Measurements from ENCODE around the gene CDC37.
A peak's percentile ranks its signal among the peaks of the same experiment; 100 is the strongest.
"Not testable (repeated sequence)": the region's sequence is repeated elsewhere in the genome, so short reads cannot be mapped to it uniquely, and the experiment has no call there.

The CDC37 gene

DNA sequence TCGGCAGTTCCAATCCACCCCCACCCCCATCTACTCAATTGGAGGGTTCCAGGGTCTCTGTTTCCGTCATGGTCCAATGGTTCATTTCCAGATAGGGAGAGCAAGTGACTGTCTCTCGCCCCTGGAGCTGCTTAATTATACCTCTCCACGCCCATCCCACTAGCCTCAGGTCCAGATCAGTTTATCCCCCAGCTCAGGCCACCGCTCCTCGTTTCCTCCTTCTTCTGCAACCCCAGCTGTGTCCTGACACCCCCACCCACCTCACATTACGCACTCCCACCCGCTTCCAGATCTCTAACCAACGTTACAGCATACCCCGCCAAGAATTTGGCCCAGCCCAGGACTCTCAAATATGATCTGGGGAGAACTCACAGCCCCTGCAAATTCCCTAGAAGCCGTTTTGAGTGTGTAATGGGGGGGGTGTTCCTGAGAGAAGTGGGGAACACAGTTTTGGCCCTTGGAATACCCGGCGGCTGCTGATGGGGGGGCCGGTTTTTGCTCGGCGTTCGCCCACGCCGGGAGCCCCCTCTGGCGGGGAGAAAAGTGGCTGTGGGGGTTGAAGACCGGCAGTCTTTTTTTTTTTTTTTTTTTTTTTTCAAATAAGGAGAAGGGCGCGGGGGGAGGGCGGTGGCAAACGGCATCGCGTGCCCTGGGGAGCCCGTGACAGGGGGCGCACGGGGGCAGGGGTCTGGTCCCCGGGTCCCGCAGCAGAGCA lies 15.3 kb upstream of the CDC37 start:
- Histone ChIP-seq H3K27ac (ENCODE audit: low read length) (no peak overlapping the region), H3K36me3 (ENCODE audit: control insufficient read depth, low read depth, low read length) (no peaks in the 10 kb centered on the region), H3K27me3 (ENCODE audit: control insufficient read depth, insufficient read depth, low read length) (peaks cover 85% of the 10 kb centered on the region), H3K9ac (ENCODE audit: low read length) (no peak overlapping the region), H3K4me1 (ENCODE audit: control insufficient read depth, low read depth, low read length) (peaks cover 8% of the 10 kb centered on the region), H3K4me3 (ENCODE audit: low read length) (peak overlapping the region; percentile 45), H3K9me3 (ENCODE audit: control insufficient read depth, low read depth, low read length) (no peaks in the 10 kb centered on the region)

DNA sequence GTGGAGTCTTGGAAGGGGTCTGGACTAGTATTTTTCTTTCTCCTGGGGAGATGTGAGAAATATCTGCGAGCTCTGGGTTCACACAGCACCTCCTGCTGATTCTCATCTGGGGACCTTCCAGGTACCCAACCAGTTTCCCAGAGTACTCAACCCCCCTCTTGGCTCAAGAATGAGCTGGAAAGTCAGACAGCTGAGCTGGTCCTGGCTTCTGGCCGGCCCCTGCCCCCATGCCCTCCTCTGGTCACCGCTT lies 14.8 kb upstream of the CDC37 start:
- H3K4me1 ChIP-seq (ENCODE audit: control insufficient read depth, low read depth, low read length), result peaks cover 8% of the 10 kb centered on the region
- H3K36me3 ChIP-seq (ENCODE audit: control insufficient read depth, low read depth, low read length), result no peaks in the 10 kb centered on the region
- H3K4me3 ChIP-seq (ENCODE audit: low read length), result peak overlapping the region; percentile 45
- peaks cover 80% of the 10 kb centered on the region for H3K27me3 ChIP-seq (ENCODE audit: control insufficient read depth, insufficient read depth, low read length)
- no peak overlapping the region for H3K27ac ChIP-seq (ENCODE audit: low read length)
- H3K9ac ChIP-seq (ENCODE audit: low read length), result no peak overlapping the region
- no peaks in the 10 kb centered on the region for H3K9me3 ChIP-seq (ENCODE audit: control insufficient read depth, low read depth, low read length)

DNA sequence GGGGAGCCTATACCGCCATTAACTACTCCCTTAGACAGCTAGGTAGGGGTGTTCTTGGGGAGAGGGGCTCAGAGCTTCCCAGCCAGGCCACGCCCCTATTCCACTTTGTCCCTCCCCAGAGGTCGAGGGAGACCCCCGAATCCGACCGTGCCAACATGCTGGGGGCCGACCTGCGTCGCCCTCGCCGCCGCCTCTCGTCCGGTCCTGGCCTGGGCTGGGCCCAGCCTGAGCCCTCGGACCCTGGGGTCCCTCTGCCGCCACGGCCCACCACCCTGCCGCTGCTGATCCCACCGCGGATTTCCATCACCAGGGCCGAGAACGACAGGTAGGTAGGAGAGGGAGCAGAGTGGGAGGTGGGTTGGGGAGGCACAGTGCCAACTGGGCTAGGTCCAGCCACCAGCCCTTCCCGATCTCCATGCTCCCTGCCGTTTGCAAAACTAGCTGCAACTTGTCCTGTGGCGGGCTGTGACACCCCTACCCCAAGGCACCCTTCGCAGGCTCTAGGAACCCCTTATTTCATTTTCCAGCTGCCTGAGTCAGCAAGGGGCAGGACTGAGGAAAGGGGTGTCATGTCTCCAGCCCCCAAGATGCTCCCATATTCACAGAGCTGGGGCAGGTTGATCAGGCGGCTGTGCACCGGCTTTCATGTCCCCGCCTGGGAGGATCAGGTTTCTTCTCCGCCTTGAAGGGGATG lies 14.3 kb upstream of the CDC37 start:
- Histone ChIP-seq H3K4me3 (ENCODE audit: low read length) (peak overlapping the region; percentile 45), H3K27ac (ENCODE audit: low read length) (no peak overlapping the region), H3K36me3 (ENCODE audit: control insufficient read depth, low read depth, low read length) (no peaks in the 10 kb centered on the region), H3K9me3 (ENCODE audit: control insufficient read depth, low read depth, low read length) (no peaks in the 10 kb centered on the region), H3K9ac (ENCODE audit: low read length) (no peak overlapping the region), H3K27me3 (ENCODE audit: control insufficient read depth, insufficient read depth, low read length) (peaks cover 75% of the 10 kb centered on the region), H3K4me1 (ENCODE audit: control insufficient read depth, low read depth, low read length) (peaks cover 8% of the 10 kb centered on the region)

DNA sequence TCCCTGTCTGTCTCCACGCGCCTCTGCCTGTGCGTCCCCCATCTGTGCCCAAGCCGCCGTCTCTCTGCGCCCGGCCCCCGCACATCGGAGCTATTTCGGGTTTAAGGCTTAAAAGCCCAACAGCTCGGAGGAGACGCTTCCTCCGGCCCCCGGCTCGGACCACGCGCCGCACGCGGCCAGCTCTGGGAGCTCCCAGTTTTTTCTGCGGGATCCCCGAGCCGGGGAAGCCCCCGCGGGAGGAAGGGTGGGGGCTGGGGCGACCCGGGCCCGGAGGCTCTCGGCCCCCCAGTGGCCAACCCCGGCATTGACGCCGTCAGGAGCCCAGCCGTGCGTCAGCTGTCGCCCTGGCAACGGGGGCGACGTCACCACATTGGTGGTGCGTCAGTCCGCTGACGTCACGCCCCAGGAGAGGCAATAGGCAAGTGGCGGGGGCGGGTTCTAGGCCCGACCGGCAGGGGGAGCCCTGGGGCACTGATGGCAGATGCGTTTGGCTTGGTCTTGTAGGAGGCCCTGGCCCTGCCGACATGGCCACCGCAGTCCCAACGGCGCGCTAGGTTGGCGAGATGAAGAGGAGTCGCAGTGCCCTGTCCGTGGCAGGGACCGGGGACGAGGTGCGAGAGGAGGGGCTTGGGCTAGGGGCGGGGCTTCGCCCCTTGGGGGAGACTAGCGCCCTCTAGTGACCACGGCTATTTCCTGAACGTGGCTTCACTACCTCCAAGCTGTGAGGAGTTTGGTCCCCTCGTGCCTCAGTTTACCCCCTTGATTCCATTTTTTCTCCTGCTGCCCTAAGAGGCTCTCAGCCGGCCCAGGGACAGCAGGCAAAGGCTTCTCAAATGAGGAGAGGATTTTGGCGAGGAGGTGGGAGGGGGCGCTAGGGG lies 13.3 kb upstream of the CDC37 start:
- peaks cover 65% of the 10 kb centered on the region for H3K27me3 ChIP-seq (ENCODE audit: control insufficient read depth, insufficient read depth, low read length)
- H3K4me1 ChIP-seq (ENCODE audit: control insufficient read depth, low read depth, low read length), result peaks cover 8% of the 10 kb centered on the region
- H3K9ac ChIP-seq (ENCODE audit: low read length), result no peak overlapping the region
- H3K4me3 ChIP-seq (ENCODE audit: low read length), result peak overlapping the region; percentile 51
- no peaks in the 10 kb centered on the region for H3K9me3 ChIP-seq (ENCODE audit: control insufficient read depth, low read depth, low read length)
- no peaks in the 10 kb centered on the region for H3K36me3 ChIP-seq (ENCODE audit: control insufficient read depth, low read depth, low read length)
- H3K27ac ChIP-seq (ENCODE audit: low read length), result no peak overlapping the region

DNA sequence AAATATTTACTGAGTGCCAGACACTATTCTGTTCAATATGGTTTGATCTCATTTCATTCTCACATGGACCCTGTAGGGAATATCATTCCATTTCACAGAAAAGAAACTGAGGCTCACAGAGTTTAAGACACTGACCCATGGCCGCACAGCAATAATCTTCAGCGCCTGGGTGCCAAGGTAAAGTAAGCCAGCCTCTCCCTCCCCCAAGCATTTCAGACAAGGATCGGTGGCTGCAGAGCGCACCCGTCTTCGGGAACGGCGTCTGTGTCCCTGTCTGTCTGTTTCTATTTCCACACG lies 12.7 kb upstream of the CDC37 start:
- Histone ChIP-seq H3K4me3 (ENCODE audit: low read length) (peak overlapping the region; percentile 51), H3K4me1 (ENCODE audit: control insufficient read depth, low read depth, low read length) (peaks cover 8% of the 10 kb centered on the region), H3K9ac (ENCODE audit: low read length) (no peak overlapping the region), H3K27ac (ENCODE audit: low read length) (no peak overlapping the region), H3K36me3 (ENCODE audit: control insufficient read depth, low read depth, low read length) (no peaks in the 10 kb centered on the region), H3K9me3 (ENCODE audit: control insufficient read depth, low read depth, low read length) (no peaks in the 10 kb centered on the region), H3K27me3 (ENCODE audit: control insufficient read depth, insufficient read depth, low read length) (peaks cover 65% of the 10 kb centered on the region)

DNA sequence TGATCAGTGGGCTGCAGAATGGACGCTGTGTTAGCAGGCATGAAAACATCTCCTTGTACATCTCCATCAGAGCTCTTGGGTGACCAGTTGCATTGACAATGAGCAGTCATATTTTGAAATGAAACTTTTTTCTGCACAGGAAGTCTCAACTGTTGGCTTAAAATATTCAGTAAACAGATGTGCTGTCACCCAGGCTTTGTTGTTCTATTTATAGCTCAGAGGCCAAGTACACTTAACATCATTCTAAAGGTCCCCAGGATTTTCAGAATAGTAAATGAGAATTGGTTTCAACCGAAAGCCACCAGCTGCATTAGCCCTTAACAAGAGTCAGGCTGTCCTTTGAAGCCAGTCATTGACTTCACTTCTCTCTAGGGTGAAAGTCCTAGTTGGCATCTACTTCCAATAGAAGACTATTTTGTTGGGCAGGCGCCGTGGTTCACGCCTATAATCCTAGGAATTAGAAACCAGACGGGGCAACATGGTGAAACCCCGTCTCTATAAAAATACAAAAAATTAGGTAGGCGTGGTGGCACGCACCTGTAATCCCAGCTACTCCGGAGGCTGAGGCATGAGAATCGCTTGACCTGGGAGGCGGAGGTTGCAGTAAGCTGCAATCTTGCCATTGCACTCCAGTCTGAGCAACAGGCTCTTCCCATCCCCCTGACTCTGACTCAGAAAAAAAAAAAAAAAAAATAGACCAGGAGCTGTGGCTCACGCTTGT lies 9.1 kb upstream of the CDC37 start:
- H3K27ac ChIP-seq (ENCODE audit: low read length), result no peak overlapping the region
- H3K4me1 ChIP-seq (ENCODE audit: control insufficient read depth, low read depth, low read length), result no peaks in the 10 kb centered on the region
- no peaks in the 10 kb centered on the region for H3K36me3 ChIP-seq (ENCODE audit: control insufficient read depth, low read depth, low read length)
- H3K27me3 ChIP-seq (ENCODE audit: control insufficient read depth, insufficient read depth, low read length), result peaks cover 39% of the 10 kb centered on the region
- no peak overlapping the region for H3K9ac ChIP-seq (ENCODE audit: low read length)
- H3K9me3 ChIP-seq (ENCODE audit: control insufficient read depth, low read depth, low read length), result no peaks in the 10 kb centered on the region
- no peak overlapping the region for H3K4me3 ChIP-seq (ENCODE audit: low read length)

DNA sequence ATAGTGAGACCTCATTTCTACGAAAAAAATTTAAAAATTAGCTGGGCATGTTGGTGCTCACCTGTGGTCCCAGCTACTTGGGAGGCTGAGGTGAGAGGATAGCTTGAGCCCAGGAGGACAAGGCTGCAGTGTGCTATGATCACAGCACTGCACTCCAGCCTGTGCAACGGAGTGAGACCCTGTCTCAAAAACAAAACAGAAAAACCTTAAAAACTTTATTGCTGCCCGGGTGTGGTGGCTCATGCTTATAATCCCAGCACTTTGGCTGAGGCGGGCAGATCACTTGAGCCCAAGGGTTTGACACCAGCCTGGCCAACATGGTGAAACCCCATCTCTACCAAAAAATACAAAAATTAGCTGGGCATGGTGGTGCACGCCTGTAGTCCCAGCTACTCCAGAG lies 7.9 kb upstream of the CDC37 start:
- H3K9ac ChIP-seq (ENCODE audit: low read length); H3K36me3 ChIP-seq (ENCODE audit: control insufficient read depth, low read depth, low read length); H3K4me3 ChIP-seq (ENCODE audit: low read length); H3K27ac ChIP-seq (ENCODE audit: low read length); H3K4me1 ChIP-seq (ENCODE audit: control insufficient read depth, low read depth, low read length); H3K9me3 ChIP-seq (ENCODE audit: control insufficient read depth, low read depth, low read length): not testable (repeated sequence)
- H3K27me3 ChIP-seq (ENCODE audit: control insufficient read depth, insufficient read depth, low read length), result peaks cover 38% of the 10 kb centered on the region

DNA sequence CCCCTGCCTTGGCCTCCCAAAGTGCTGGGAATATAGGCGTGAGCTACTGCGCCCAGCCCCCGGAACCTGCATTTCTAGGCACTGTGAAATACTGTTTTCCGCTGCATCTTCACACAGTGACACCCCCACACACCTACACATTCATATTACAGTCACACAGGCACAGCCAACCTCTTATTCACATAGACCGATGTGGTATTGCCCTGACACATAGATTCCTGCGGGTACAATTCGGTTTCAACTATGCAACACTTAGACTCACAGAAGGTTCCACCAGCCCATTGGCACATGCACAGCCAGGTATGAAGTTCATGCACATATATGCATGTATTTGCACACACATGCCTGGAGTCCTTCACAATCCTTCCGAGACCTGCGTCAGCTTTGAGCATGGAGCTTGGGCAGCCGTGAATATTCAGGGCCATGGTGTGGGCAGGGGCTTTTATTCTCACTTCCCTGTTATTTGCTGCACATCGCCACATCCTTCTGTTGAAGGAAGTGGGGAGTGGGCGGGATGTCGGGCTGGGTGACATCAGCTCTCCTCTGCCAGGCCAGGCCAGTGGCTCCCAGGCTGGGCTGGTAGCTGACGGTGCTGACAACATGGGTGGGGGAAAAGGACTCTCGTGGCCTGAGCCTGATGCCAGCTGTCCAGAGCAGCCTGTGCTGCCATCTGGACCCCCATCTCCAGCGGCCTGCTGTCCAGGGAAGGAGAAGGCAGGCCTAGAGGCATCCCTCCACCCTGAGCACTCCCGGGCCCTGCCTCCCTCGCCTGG lies 5.4 kb upstream of the CDC37 start:
- Histone ChIP-seq H3K4me1 (ENCODE audit: control insufficient read depth, low read depth, low read length) (peaks cover 4% of the 10 kb centered on the region), H3K27ac (ENCODE audit: low read length) (no peak overlapping the region), H3K9ac (ENCODE audit: low read length) (no peak overlapping the region), H3K9me3 (ENCODE audit: control insufficient read depth, low read depth, low read length) (no peaks in the 10 kb centered on the region), H3K27me3 (ENCODE audit: control insufficient read depth, insufficient read depth, low read length) (peaks cover 44% of the 10 kb centered on the region), H3K36me3 (ENCODE audit: control insufficient read depth, low read depth, low read length) (no peaks in the 10 kb centered on the region), H3K4me3 (ENCODE audit: low read length) (no peak overlapping the region)

DNA sequence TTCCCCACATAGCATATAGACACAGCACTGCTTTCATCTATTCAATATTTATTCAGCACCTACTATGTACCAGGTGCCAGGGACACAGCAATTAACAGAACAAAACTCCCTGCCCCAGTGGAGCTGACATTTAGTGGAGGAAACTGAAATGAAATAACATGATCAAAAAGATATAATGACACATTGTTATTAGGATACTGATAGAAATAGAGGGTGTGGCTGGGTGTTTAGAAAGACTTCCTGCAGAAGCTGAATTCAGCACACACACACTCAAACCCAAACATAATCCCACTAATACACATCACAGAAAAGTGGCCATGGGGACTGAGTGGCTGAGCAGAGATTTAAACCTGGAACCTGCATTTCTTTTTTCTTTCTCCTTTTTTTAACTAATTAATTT lies 3.8 kb upstream of the CDC37 start:
- peaks cover 44% of the 10 kb centered on the region for H3K27me3 ChIP-seq (ENCODE audit: control insufficient read depth, insufficient read depth, low read length)
- H3K27ac ChIP-seq (ENCODE audit: low read length), result no peak overlapping the region
- H3K36me3 ChIP-seq (ENCODE audit: control insufficient read depth, low read depth, low read length), result no peaks in the 10 kb centered on the region
- H3K9me3 ChIP-seq (ENCODE audit: control insufficient read depth, low read depth, low read length), result no peaks in the 10 kb centered on the region
- no peak overlapping the region for H3K9ac ChIP-seq (ENCODE audit: low read length)
- no peak overlapping the region for H3K4me3 ChIP-seq (ENCODE audit: low read length)
- peaks cover 4% of the 10 kb centered on the region for H3K4me1 ChIP-seq (ENCODE audit: control insufficient read depth, low read depth, low read length)

DNA sequence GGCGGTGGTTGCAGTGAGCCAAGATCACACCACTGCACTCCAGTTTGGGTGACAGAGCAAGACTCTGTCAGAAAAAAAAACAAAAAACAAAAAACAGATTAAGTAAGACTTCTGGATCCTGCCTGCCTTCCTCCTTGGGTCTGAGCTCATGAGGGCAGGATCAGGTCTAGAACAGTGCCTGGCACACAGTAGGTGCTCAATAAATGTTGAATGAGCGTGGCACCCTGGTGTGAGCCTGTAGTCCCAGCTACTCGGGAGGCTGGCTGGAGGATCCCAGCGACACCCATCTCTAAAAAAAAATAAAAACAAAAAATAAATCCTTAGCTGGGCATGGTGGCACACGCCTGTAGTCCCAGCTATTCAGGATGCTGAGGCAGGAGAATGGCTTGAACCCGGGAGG lies 2.8 kb upstream of the CDC37 start:
- H3K9me3 ChIP-seq (ENCODE audit: control insufficient read depth, low read depth, low read length), result no peaks in the 10 kb centered on the region
- H3K4me3 ChIP-seq (ENCODE audit: low read length), result no peak overlapping the region
- H3K9ac ChIP-seq (ENCODE audit: low read length), result no peak overlapping the region
- H3K4me1 ChIP-seq (ENCODE audit: control insufficient read depth, low read depth, low read length), result peaks cover 4% of the 10 kb centered on the region
- no peaks in the 10 kb centered on the region for H3K36me3 ChIP-seq (ENCODE audit: control insufficient read depth, low read depth, low read length)
- no peak overlapping the region for H3K27ac ChIP-seq (ENCODE audit: low read length)
- peaks cover 40% of the 10 kb centered on the region for H3K27me3 ChIP-seq (ENCODE audit: control insufficient read depth, insufficient read depth, low read length)
